Suprapubic skin (tissue), 4 donors: ENCODE results near the gene PRKAG2. TPM values are rescaled to one million over a fixed set of nuclear protein-coding genes. Genes with fewer than 3 reads are reported as not detected.

Source experiments
- DNase-seq, 2 donors: peaks; one replicate each; pipeline ENCODE4 v3.0.0-alpha.2; 2019; ENCODE audit warnings: low spot score in 2 of 2
- H3K27ac ChIP-seq: fragments of 200-600 bp; sonication (generic); one replicate; pipeline ENCODE4 v1.5.1; 2019
- H3K27me3 ChIP-seq: fragments of 200-600 bp; sonication (generic); one replicate; pipeline ENCODE4 v1.5.1; 2019
- H3K36me3 ChIP-seq: fragments of 200-600 bp; sonication (generic); one replicate; pipeline ENCODE4 v1.5.1; 2019
- H3K4me1 ChIP-seq: fragments of 200-600 bp; sonication (generic); one replicate; pipeline ENCODE4 v1.5.1; 2019
- H3K4me3 ChIP-seq: fragments of 200-600 bp; sonication (generic); one replicate; pipeline ENCODE4 v1.5.1; 2019; ENCODE audit warnings: mild to moderate bottlenecking
- H3K9me3 ChIP-seq: fragments of 200-600 bp; sonication (generic); one replicate; pipeline ENCODE4 v1.5.1; 2019
- CTCF ChIP-seq, 2 donors: fragments of 200-600 bp in 1 of 2; fragments of 450-650 bp in 1 of 2; sonication (generic) in 1 of 2; IDR thresholded peaks; one replicate each; pipeline ENCODE4 v1.5.1; 2016 to 2019; ENCODE audit warnings: antibody characterized with exemption in 2 of 2, mild to moderate bottlenecking in 1 of 2, moderate library complexity in 1 of 2
- EP300 ChIP-seq: sonication (generic); formaldehyde crosslinking; IDR thresholded peaks from one replicate; pipeline ENCODE4 v1.6.1; 2017; ENCODE audit warnings: antibody characterized with exemption
- POLR2A ChIP-seq, 2 donors: fragments of 450-650 bp; IDR thresholded peaks; one replicate each; pipeline ENCODE4 v1.6.1; 2017; ENCODE audit warnings: antibody characterized with exemption in 2 of 2, mild to moderate bottlenecking in 2 of 2, moderate library complexity in 2 of 2
- POLR2AphosphoS5 ChIP-seq, 3 donors: sonication (generic); formaldehyde crosslinking; IDR thresholded peaks; one replicate each; pipeline ENCODE4 v1.6.1; 2017; ENCODE audit warnings: antibody characterized with exemption in 3 of 3
- WGBS: methylation state at CpG from one replicate; pipeline ENCODE4 v1.1.5; 2018; 5-methylcytosine and 5-hydroxymethylcytosine counted together
- total RNA-seq, 4 donors: library from RNA; depleted of rRNA; stranded (reverse); fragments of >200 nt; gene quantifications; one replicate each; pipeline ENCODE4 v1.1.0, GENCODE V29; 2016

Gene PRKAG2
- total RNA-seq, 4 donors from 2014 or later = 16.5 to 40.0 (median 17.3) TPM

GRCh38 chr7:151781161-151781845 lies 95.6 kb downstream of the PRKAG2 start:
- no peak for TF ChIP-seq EP300
- TF ChIP-seq POLR2AphosphoS5 (IDR thresholded peaks at IDR 0.05) = no peak
- no peak for TF ChIP-seq POLR2A (IDR thresholded peaks at IDR 0.05)
- no peak for TF ChIP-seq CTCF (IDR thresholded peaks at IDR 0.05)
- Histone ChIP-seq H3K4me3 (no peak overlapping the region), H3K27me3 (no peaks in the 10 kb centered on the region), H3K36me3 (peaks cover 46% of the 10 kb centered on the region), H3K27ac (no peak overlapping the region), H3K9me3 (no peaks in the 10 kb centered on the region), H3K4me1 (peaks cover 12% of the 10 kb centered on the region)
- no peak for DNase-seq
- 93% methylated on average over 22 of the region's 22 CpGs for WGBS

GRCh38 chr7:151780631-151781030 lies 96.3 kb downstream of the PRKAG2 start:
- TF ChIP-seq CTCF (IDR thresholded peaks at IDR 0.05) = no peak
- TF ChIP-seq EP300 = no peak
- peaks cover 12% of the 10 kb centered on the region for H3K4me1 ChIP-seq
- 67% methylated on average over 3 of the region's 3 CpGs for WGBS
- H3K27me3 ChIP-seq = no peaks in the 10 kb centered on the region
- no peaks in the 10 kb centered on the region for H3K9me3 ChIP-seq
- DNase-seq = no peak
- no peak overlapping the region for H3K27ac ChIP-seq
- H3K4me3 ChIP-seq = no peak overlapping the region
- peaks cover 39% of the 10 kb centered on the region for H3K36me3 ChIP-seq

- no peak overlapping the region for H3K4me3 ChIP-seq
- peaks cover 33% of the 10 kb centered on the region for H3K36me3 ChIP-seq
- DNase-seq = no peak
- H3K9me3 ChIP-seq = no peaks in the 10 kb centered on the region
- H3K4me1 ChIP-seq = peaks cover 12% of the 10 kb centered on the region
- H3K27ac ChIP-seq = no peak overlapping the region
- WGBS = 96% methylated on average over 7 of the region's 7 CpGs
- TF ChIP-seq POLR2AphosphoS5 (IDR thresholded peaks at IDR 0.05) (no peak), CTCF (IDR thresholded peaks at IDR 0.05) (no peak), POLR2A (IDR thresholded peaks at IDR 0.05) (no peak), EP300 (no peak)
- no peaks in the 10 kb centered on the region for H3K27me3 ChIP-seq
Measured at GRCh38 chr7:151779678-151780077, 97.2 kb downstream of the PRKAG2 start.

- TF ChIP-seq POLR2A (IDR thresholded peaks at IDR 0.05) = no peak
- no peak for TF ChIP-seq CTCF (IDR thresholded peaks at IDR 0.05)
- TF ChIP-seq POLR2AphosphoS5 (IDR thresholded peaks at IDR 0.05) = no peak
- TF ChIP-seq EP300 = no peak
- no peaks in the 10 kb centered on the region for H3K27me3 ChIP-seq
- H3K4me1 ChIP-seq = peaks cover 12% of the 10 kb centered on the region
- no peak overlapping the region for H3K4me3 ChIP-seq
- peaks cover 33% of the 10 kb centered on the region for H3K36me3 ChIP-seq
- no peak for DNase-seq
- H3K27ac ChIP-seq = no peak overlapping the region
- no peaks in the 10 kb centered on the region for H3K9me3 ChIP-seq
- 97% methylated on average over 6 of the region's 6 CpGs for WGBS
Measured at GRCh38 chr7:151779255-151779654, 97.7 kb downstream of the PRKAG2 start.

GRCh38 chr7:151777908-151778670 lies 98.8 kb downstream of the PRKAG2 start:
- no peaks in the 10 kb centered on the region for H3K27me3 ChIP-seq
- no peaks in the 10 kb centered on the region for H3K9me3 ChIP-seq
- no peak overlapping the region for H3K4me3 ChIP-seq
- H3K4me1 ChIP-seq = peaks cover 8% of the 10 kb centered on the region
- TF ChIP-seq POLR2AphosphoS5 (IDR thresholded peaks at IDR 0.05) (no peak), POLR2A (IDR thresholded peaks at IDR 0.05) (no peak), EP300 (no peak), CTCF (IDR thresholded peaks at IDR 0.05) (no peak)
- no peak overlapping the region for H3K27ac ChIP-seq
- WGBS = 81% methylated on average over 7 of the region's 7 CpGs
- no peak for DNase-seq
- peaks cover 33% of the 10 kb centered on the region for H3K36me3 ChIP-seq
